Measurements from ENCODE around the gene WWC1.

The WWC1 gene

GRCh38 chr5:168411871-168412270, 120.4 kb downstream of the WWC1 start:
- peaks cover 19 to 37% of the 10 kb centered on the region in 2 experiments for H3K36me3 ChIP-seq (ENCODE audit: control insufficient read depth in 1 of 2, insufficient read depth in 2 of 2, low read length in 2 of 2)
- no peak overlapping the region for H3K4me3 ChIP-seq (ENCODE audit: low read depth, low read length)
- H4K12ac ChIP-seq (ENCODE audit: low read depth, low read length), result no peak overlapping the region
- no peak overlapping the region for H4K8ac ChIP-seq (ENCODE audit: low read depth, low read length)
- H3K14ac ChIP-seq (ENCODE audit: low read length), result no peak overlapping the region
- WGBS (ENCODE audit: extremely low coverage, insufficient coverage, insufficient read length), result no CpG with 5 or more reads among the region's 3 CpGs
- no peaks in the 10 kb centered on the region for H3K79me2 ChIP-seq (ENCODE audit: control insufficient read depth, insufficient read depth, low read length, poor library complexity)
- no peak overlapping the region for H2BK5ac ChIP-seq (ENCODE audit: low read depth, low read length, poor library complexity)
- H2AFZ ChIP-seq (ENCODE audit: insufficient read depth, low read length, poor library complexity), result no peak overlapping the region
- no peak overlapping the region for H3K4ac ChIP-seq (ENCODE audit: low read depth, low read length)
- H2BK12ac ChIP-seq (ENCODE audit: low read length), result no peak overlapping the region
- no peak overlapping the region for H2AK5ac ChIP-seq (ENCODE audit: low read length)
- no peak overlapping the region for H4K91ac ChIP-seq (ENCODE audit: low read depth, low read length)
- peaks cover 9 to 11% of the 10 kb centered on the region in 2 experiments for H3K4me1 ChIP-seq (ENCODE audit: control insufficient read depth in 1 of 2, insufficient read depth in 2 of 2, low read length in 2 of 2)
- H3K79me1 ChIP-seq (ENCODE audit: low read length), result no peaks in the 10 kb centered on the region
- H2BK120ac ChIP-seq (ENCODE audit: insufficient read depth, low read length, poor library complexity), result no peak overlapping the region
- H3K9me3 ChIP-seq (ENCODE audit: insufficient read depth, low read depth, low read length), result no peaks in the 10 kb centered on the region
- H3K23ac ChIP-seq (ENCODE audit: low read length), result no peak overlapping the region
- H3K4me2 ChIP-seq (ENCODE audit: low read length), result no peak overlapping the region
- H3K18ac ChIP-seq (ENCODE audit: low read length), result no peak overlapping the region
- no peak overlapping the region for H3K9ac ChIP-seq (ENCODE audit: low read length)
- DNase-seq, result no peak
- no peaks in the 10 kb centered on the region for H3K27me3 ChIP-seq (ENCODE audit: insufficient read depth, low read length)
- H3K27ac ChIP-seq (ENCODE audit: low read depth, low read length), result no peak overlapping the region

GRCh38 chr5:168413062-168413461, 121.6 kb downstream of the WWC1 start:
- Histone ChIP-seq H3K4ac (ENCODE audit: low read depth, low read length) (no peak overlapping the region), H2BK120ac (ENCODE audit: insufficient read depth, low read length, poor library complexity) (no peak overlapping the region), H3K4me1 (ENCODE audit: control insufficient read depth in 1 of 2, insufficient read depth in 2 of 2, low read length in 2 of 2) (peaks cover 9 to 11% of the 10 kb centered on the region in 2 experiments), H3K4me2 (ENCODE audit: low read length) (no peak overlapping the region), H3K79me2 (ENCODE audit: control insufficient read depth, insufficient read depth, low read length, poor library complexity) (no peaks in the 10 kb centered on the region), H3K14ac (ENCODE audit: low read length) (no peak overlapping the region), H2BK12ac (ENCODE audit: low read length) (no peak overlapping the region), H3K9ac (ENCODE audit: low read length) (no peak overlapping the region), H2AK5ac (ENCODE audit: low read length) (no peak overlapping the region), H4K91ac (ENCODE audit: low read depth, low read length) (no peak overlapping the region), H3K36me3 (ENCODE audit: control insufficient read depth in 1 of 2, insufficient read depth in 2 of 2, low read length in 2 of 2) (peaks cover 22 to 37% of the 10 kb centered on the region in 2 experiments), H3K79me1 (ENCODE audit: low read length) (no peaks in the 10 kb centered on the region), H4K12ac (ENCODE audit: low read depth, low read length) (no peak overlapping the region), H2BK5ac (ENCODE audit: low read depth, low read length, poor library complexity) (no peak overlapping the region), H3K4me3 (ENCODE audit: low read depth, low read length) (no peak overlapping the region), H3K27ac (ENCODE audit: low read depth, low read length) (no peak overlapping the region), H3K9me3 (ENCODE audit: insufficient read depth, low read depth, low read length) (no peaks in the 10 kb centered on the region), H2AFZ (ENCODE audit: insufficient read depth, low read length, poor library complexity) (no peak overlapping the region), H4K8ac (ENCODE audit: low read depth, low read length) (no peak overlapping the region), H3K27me3 (ENCODE audit: insufficient read depth, low read length) (no peaks in the 10 kb centered on the region), H3K23ac (ENCODE audit: low read length) (no peak overlapping the region), H3K18ac (ENCODE audit: low read length) (no peak overlapping the region)
- WGBS (ENCODE audit: extremely low coverage, insufficient coverage, insufficient read length), result no CpG with 5 or more reads among the region's 3 CpGs
- DNase-seq, result no peak

GRCh38 chr5:168413596-168413995, 122.2 kb downstream of the WWC1 start:
- DNase-seq, result no peak
- Histone ChIP-seq H3K79me1 (ENCODE audit: low read length) (no peaks in the 10 kb centered on the region), H4K12ac (ENCODE audit: low read depth, low read length) (no peak overlapping the region), H3K14ac (ENCODE audit: low read length) (no peak overlapping the region), H3K18ac (ENCODE audit: low read length) (no peak overlapping the region), H3K4ac (ENCODE audit: low read depth, low read length) (no peak overlapping the region), H3K4me2 (ENCODE audit: low read length) (no peak overlapping the region), H2AK5ac (ENCODE audit: low read length) (no peak overlapping the region), H3K79me2 (ENCODE audit: control insufficient read depth, insufficient read depth, low read length, poor library complexity) (no peaks in the 10 kb centered on the region), H4K91ac (ENCODE audit: low read depth, low read length) (no peak overlapping the region), H2AFZ (ENCODE audit: insufficient read depth, low read length, poor library complexity) (no peak overlapping the region), H3K4me1 (ENCODE audit: control insufficient read depth in 1 of 2, insufficient read depth in 2 of 2, low read length in 2 of 2) (peaks cover 9 to 11% of the 10 kb centered on the region in 2 experiments), H4K8ac (ENCODE audit: low read depth, low read length) (no peak overlapping the region), H3K23ac (ENCODE audit: low read length) (no peak overlapping the region), H3K9ac (ENCODE audit: low read length) (no peak overlapping the region), H2BK120ac (ENCODE audit: insufficient read depth, low read length, poor library complexity) (no peak overlapping the region), H3K9me3 (ENCODE audit: insufficient read depth, low read depth, low read length) (no peaks in the 10 kb centered on the region), H3K36me3 (ENCODE audit: control insufficient read depth in 1 of 2, insufficient read depth in 2 of 2, low read length in 2 of 2) (peaks cover 25 to 37% of the 10 kb centered on the region in 2 experiments), H3K27ac (ENCODE audit: low read depth, low read length) (no peak overlapping the region), H2BK5ac (ENCODE audit: low read depth, low read length, poor library complexity) (no peak overlapping the region), H3K27me3 (ENCODE audit: insufficient read depth, low read length) (no peaks in the 10 kb centered on the region), H3K4me3 (ENCODE audit: low read depth, low read length) (no peak overlapping the region), H2BK12ac (ENCODE audit: low read length) (no peak overlapping the region)
- no CpG with 5 or more reads among the region's 3 CpGs for WGBS (ENCODE audit: extremely low coverage, insufficient coverage, insufficient read length)

- H2BK5ac ChIP-seq (ENCODE audit: low read depth, low read length, poor library complexity), result no peak overlapping the region
- H3K4ac ChIP-seq (ENCODE audit: low read depth, low read length), result no peak overlapping the region
- peaks cover 30 to 37% of the 10 kb centered on the region in 2 experiments for H3K36me3 ChIP-seq (ENCODE audit: control insufficient read depth in 1 of 2, insufficient read depth in 2 of 2, low read length in 2 of 2)
- no peak overlapping the region for H4K91ac ChIP-seq (ENCODE audit: low read depth, low read length)
- no peak overlapping the region for H3K14ac ChIP-seq (ENCODE audit: low read length)
- H2AK5ac ChIP-seq (ENCODE audit: low read length), result no peak overlapping the region
- H3K4me3 ChIP-seq (ENCODE audit: low read depth, low read length), result no peak overlapping the region
- no peak overlapping the region for H4K8ac ChIP-seq (ENCODE audit: low read depth, low read length)
- no peak overlapping the region for H2BK120ac ChIP-seq (ENCODE audit: insufficient read depth, low read length, poor library complexity)
- H2AFZ ChIP-seq (ENCODE audit: insufficient read depth, low read length, poor library complexity), result no peak overlapping the region
- no peak overlapping the region for H3K18ac ChIP-seq (ENCODE audit: low read length)
- DNase-seq, result no peak
- WGBS (ENCODE audit: extremely low coverage, insufficient coverage, insufficient read length), result no CpG with 5 or more reads among the region's 4 CpGs
- peaks cover 0 to 3% of the 10 kb centered on the region in 2 experiments for H3K4me1 ChIP-seq (ENCODE audit: control insufficient read depth in 1 of 2, insufficient read depth in 2 of 2, low read length in 2 of 2)
- H3K27ac ChIP-seq (ENCODE audit: low read depth, low read length), result no peak overlapping the region
- H3K79me1 ChIP-seq (ENCODE audit: low read length), result no peaks in the 10 kb centered on the region
- H2BK12ac ChIP-seq (ENCODE audit: low read length), result no peak overlapping the region
- no peak overlapping the region for H3K4me2 ChIP-seq (ENCODE audit: low read length)
- H3K23ac ChIP-seq (ENCODE audit: low read length), result no peak overlapping the region
- peaks cover 1% of the 10 kb centered on the region for H3K9me3 ChIP-seq (ENCODE audit: insufficient read depth, low read depth, low read length)
- H3K9ac ChIP-seq (ENCODE audit: low read length), result no peak overlapping the region
- H3K27me3 ChIP-seq (ENCODE audit: insufficient read depth, low read length), result no peaks in the 10 kb centered on the region
- no peak overlapping the region for H4K12ac ChIP-seq (ENCODE audit: low read depth, low read length)
- no peaks in the 10 kb centered on the region for H3K79me2 ChIP-seq (ENCODE audit: control insufficient read depth, insufficient read depth, low read length, poor library complexity)
These were observed 124.0 kb downstream of the WWC1 start for GRCh38 chr5:168415401-168415800.

Data from trophoblast cell (in vitro differentiated cells and primary cell).